Amniotic epithelial cell (primary cell): ENCODE measurements around the gene HCRTR1.
A peak's percentile ranks its signal among the peaks of the same experiment; 100 is the strongest.
"Not testable (repeated sequence)": the region's sequence is repeated elsewhere in the genome, so short reads cannot be mapped to it uniquely, and the experiment has no call there.

Experiments
- DNase-seq: peaks from one replicate; pipeline ENCODE4 v3.0.0-alpha.2; 2010; ENCODE audit warnings: low read depth

HCRTR1 gene

GRCh38 chr1:31581821-31582810, 35.4 kb upstream of the HCRTR1 start:
- DNase-seq: no peak

GRCh38 chr1:31583082-31583994, 34.2 kb upstream of the HCRTR1 start:
- DNase-seq: no peak

- DNase-seq: peak; percentile 50
Observed at GRCh38 chr1:31583995-31584868, 33.3 kb upstream of the HCRTR1 start.

- DNase-seq: no peak
Observed at GRCh38 chr1:31584869-31585735, 32.4 kb upstream of the HCRTR1 start.

DNA sequence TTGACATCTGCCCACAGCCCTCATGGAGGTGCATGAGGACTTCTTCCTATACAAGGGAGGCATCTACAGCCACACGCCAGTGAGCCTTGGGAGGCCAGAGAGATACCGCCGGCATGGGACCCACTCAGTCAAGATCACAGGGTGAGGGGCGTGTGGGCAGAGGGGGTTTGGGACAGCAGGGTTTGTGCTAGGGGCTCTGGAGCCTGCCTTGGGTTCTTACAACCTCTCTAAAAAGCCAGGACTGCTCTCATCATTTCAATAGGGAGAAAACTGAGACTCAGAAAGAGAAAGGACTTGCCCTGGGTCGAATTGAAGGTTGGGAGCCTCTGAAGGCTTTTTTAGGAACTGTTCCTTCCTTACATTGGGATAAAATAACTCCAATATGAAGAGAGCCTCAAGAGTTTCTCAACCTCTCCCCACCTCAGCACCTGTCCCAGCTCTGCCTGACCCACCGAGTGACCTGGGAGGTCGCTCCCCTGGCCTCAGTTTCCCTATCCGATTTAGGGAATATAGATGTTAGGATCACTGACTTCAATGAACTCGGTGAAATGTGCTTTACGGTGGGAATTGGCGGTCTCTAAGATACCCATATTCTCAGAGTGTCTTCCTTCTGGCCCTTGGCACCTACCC, 31.6 kb upstream of the HCRTR1 start:
- DNase-seq: no peak

- DNase-seq: no peak
Observed at GRCh38 chr1:31586376-31587327, 30.8 kb upstream of the HCRTR1 start.

DNA sequence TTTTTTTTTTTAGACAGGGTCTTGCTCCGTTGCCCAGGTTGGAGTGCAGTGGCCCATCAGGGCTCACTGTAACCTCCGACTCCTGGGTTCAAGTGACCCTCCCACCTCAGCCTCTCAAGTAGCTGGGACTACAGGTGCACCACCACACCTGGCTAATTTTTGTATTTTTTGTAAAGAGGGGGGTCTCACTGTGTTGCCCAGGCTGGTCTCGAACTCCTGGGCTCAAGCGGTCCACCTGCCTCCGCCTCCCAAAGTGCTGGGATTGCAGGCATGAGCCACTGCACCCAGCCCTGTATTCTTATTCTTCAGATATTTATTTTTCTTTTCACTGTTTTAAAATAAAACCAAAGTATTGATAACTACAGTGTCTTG, 30.2 kb upstream of the HCRTR1 start:
- DNase-seq: not testable (repeated sequence)

DNA sequence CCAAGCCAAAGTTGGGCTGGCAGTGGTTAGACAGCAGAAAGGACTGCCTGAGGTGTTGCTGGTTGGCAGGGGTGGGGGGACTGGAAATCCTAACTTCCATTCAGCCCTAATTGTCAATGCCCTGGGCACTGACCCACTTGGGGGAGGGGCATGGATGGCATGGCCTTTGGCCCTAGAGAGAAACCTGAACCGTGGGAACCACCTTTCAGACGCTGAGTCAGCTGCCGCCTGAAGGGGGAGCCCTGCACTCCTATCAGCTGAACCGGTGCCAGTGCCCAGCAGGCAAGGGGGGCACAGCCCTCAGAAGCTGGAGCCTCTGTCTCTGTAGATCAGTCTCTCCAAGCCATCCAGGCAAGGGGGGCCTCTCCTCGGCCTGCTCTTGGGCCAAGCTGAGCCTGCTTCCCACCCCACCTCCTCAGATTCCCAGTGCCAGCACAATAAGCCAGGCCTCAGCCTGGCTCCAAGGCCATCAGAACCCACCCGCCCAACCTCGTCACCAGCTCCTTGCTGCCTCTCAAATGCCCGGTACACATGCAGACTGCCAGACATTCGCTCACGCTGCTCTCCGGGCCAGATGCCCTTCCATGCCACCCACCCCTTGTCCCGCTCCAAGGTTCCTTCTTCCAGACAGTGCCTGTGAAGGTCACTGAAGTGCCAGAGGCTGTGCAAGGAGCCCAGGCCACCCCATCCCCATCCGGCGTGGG, 29.6 kb upstream of the HCRTR1 start:
- peak; percentile 45 for DNase-seq

GRCh38 chr1:31588751-31589515, 28.6 kb upstream of the HCRTR1 start:
- no peak for DNase-seq

DNA sequence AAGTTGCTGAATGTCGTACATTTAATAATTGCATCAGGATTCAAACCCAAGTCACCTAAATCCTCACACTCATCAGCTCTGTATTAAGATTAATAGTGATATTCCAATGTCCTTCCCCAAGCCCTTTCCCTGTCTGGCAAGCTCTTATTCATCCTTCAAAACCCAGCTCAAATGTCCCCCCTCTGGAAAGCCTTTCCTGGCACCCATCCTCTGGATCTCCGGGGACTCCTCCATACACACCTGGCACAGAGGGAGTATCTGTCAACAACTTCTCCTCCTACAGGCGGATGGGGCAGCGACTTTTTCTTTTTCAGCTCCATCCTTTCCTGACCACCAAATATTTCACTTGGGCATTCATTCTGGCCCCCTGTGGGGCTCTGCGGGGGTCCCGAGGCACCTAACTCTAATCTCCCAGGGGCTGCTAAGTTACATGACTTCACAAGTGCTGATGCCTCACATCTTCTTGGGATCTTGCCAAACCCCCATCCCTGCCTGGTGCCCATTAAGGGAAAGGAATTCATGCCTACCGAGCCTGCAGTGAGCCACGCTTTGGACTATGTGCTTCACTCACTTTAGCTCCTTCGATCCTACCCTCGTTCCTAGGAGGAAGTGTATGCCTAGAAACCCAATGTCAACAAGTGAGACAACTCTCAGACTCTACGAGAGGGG, 25.9 kb upstream of the HCRTR1 start:
- peak; percentile 40 for DNase-seq

DNA sequence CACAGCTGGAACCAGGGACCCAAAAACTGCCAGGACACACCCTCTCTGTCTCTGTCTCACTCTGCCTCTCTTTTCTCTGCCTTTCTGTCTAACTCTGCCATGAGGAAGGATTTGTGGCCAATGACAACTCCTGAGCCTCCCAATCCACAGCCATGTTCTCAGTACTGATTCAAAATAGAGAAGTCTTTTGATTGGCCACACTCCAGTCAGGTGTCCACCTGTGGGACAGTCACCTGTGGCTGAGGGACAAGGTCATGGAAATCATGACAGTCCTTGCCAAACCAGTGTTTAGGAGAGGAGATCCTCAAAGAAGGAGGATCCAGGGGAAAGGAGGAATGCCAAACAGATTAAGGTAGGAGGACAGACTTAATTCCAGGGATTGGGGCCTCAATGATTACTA, 25.4 kb upstream of the HCRTR1 start:
- DNase-seq: no peak

DNA sequence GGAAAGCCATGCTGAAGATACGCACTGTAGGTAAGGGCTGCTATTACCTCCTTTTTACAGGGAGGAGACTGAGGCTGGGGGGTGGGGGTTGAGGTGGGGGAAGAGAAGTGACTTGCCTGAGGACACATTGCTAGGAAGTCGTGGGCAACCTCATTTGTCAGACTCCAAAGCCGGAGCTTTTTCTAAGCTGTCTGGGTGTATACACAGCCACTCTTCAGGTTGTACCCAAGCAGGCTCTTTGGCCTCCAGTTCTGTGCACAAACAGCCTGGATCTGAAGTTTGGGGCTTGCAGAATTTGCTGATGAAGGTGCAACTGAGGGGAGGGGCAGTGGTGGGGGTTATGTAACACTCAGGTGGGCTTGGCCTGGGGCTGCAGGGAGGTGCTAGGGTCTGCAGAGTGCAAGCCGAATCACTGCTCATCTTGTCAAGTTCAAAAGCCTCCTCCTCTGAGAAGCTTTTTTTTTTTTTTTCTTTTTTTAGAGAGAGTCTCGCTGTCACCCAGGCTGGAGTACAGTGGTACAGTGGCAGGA, 24.3 kb upstream of the HCRTR1 start:
- DNase-seq: no peak

DNA sequence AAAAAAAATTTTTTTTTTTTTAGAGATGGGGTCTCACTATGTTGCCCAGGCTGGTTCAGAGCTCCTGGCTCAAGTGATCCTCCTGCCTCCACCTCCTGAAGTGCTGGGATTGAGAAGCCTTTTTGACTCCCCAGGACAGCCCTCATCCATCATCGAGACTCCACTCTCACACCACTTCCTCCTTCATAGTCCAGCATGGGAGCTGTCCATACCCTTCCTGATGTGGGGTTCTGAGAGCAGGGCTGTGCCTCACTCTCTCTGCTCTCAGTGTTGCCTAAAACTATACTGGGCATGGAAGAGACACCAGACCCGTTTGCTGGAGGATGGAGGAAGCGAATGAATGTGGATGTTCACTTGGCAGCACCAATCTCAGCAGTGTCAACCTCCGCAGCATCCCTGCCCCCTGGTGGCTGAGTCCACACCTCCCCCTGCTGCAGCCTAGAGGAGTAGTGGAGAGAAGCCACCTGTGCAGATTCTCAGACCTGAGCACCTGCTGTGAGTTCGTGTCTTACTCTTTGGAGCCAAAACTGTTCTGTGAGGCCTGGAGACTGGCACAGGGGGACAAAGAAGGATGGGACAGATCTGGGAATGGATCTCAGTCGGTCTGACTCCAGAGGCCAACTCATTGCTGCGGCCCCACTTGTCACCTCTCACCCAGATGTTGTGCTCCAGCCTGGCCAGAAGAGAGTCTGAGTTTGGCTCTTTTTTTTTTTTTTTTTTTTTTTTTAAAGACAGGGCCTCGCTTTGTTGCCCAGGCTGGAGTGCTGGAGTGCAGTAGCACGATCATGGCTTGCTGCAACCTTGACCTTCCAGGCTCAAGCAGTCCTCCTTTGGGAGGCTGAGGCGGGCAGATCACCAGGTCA, 23.5 kb upstream of the HCRTR1 start:
- peak; percentile 60 for DNase-seq

DNA sequence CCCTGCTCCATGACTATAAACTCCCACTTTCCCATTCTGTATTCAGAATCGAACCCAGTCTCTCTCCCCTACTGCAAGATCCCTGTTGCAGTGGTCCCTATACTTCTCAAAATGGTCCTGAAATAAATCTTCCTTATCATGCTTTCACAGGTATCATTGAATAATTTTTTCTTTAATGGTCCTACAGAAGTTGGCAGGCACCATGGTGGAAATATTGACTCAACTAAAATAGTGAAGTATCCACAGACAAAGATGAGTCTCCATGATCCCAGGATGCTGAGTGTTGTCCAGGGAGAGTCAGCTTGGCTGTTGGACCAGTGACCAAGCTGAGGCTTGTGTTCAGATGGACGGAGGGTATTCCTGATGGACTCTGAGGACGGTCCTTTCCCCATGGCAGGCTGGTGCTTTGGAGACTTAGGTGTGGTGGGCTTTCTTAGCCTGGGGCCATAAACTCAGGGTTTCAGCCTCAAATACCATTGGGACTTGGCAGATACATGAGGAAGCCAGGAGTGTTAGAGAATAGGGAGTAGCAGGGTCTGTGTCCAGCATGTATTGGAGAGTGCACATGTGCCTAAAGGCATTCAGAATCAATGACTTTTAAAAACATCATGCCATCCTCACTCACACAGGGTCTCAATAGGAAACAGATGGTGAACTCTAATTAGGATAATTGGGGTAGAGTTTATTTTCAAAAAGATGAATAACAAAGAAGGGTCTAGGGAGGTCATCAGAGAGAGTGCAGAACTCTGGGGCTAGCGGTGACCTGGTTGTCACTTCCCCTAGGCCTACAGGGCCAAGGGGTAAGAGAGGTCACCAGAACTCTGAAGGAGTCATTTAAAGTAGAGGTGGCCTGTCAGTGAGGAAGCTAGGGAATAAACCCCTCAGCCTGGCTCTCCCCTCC, 21.4 kb upstream of the HCRTR1 start:
- DNase-seq: no peak

DNA sequence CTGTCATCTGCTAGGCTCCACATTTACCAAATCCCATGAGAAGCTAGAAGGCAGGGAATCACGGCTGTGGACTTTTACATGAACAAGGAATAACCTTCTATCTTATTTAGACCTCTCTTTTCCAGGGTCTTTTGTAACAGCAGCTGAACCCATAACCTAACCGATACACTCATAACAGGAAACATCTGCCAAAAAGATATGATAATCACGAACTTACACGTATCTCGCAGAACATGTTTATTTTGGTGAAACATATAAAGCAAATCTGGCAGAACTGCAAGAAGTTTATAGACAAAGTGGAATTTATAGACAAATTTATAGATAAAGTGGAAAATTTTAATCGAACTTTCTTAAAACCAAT, 20.8 kb upstream of the HCRTR1 start:
- no peak for DNase-seq
